HepG2 (cell line): ENCODE measurements around the gene ETFA. TPM values are rescaled to one million over a fixed set of nuclear protein-coding genes. Genes with fewer than 3 reads are reported as not detected.

Experiments used
- AGO2 ChIP-seq: fragments of 200-400 bp; formaldehyde crosslinking; optimal IDR thresholded peaks from 2 replicates; pipeline ENCODE3; 2017; ENCODE audit warnings: mild to moderate bottlenecking, low read depth, low read length, moderate library complexity
- ARNT2 ChIP-seq: sonication (generic); formaldehyde crosslinking; IDR thresholded peaks from 2 replicates; pipeline ENCODE4 v1.8.0; 2022; ENCODE audit warnings: mild to moderate bottlenecking, low read depth, missing genetic modification reagents, moderate library complexity
- ATAD3A ChIP-seq: sonication (generic); formaldehyde crosslinking; IDR thresholded peaks from 2 replicates; pipeline ENCODE4 v1.4.0; 2020; ENCODE audit warnings: missing genetic modification reagents
- ATF5 ChIP-seq: sonication (generic); formaldehyde crosslinking; IDR thresholded peaks from 2 replicates; pipeline ENCODE4 v1.4.0; 2020; ENCODE audit warnings: mild to moderate bottlenecking, low read depth, missing genetic modification reagents
- KLF6 ChIP-seq: IDR thresholded peaks from 2 replicates; pipeline ENCODE4 v1.8.0; 2016; ENCODE audit warnings: missing biosample characterization, missing genetic modification reagents
- RNF219 ChIP-seq: sonication (generic); formaldehyde crosslinking; IDR thresholded peaks from 2 replicates; pipeline ENCODE4 v1.5.0; 2020; ENCODE audit warnings: mild to moderate bottlenecking, missing genetic modification reagents
- SNAI1 ChIP-seq: sonication (generic); formaldehyde crosslinking; IDR thresholded peaks from 2 replicates; pipeline ENCODE4 v1.5.0; 2020; ENCODE audit warnings: mild to moderate bottlenecking, missing genetic modification reagents, borderline replicate concordance
- TRIM24 ChIP-seq: sonication (generic); formaldehyde crosslinking; IDR thresholded peaks from 2 replicates; pipeline ENCODE4 v1.8.0; 2022; ENCODE audit warnings: mild to moderate bottlenecking, missing genetic modification reagents
- ZBTB10 ChIP-seq: sonication (generic); formaldehyde crosslinking; IDR thresholded peaks from 2 replicates; pipeline ENCODE4 v1.4.0; 2020; ENCODE audit warnings: missing genetic modification reagents, borderline replicate concordance
- ZBTB26 ChIP-seq: IDR thresholded peaks from 2 replicates; pipeline ENCODE4 v1.6.1; 2016; ENCODE audit warnings: missing compliant biosample characterization, missing genetic modification reagents, borderline replicate concordance
- ZFP36 ChIP-seq: fragments of 150-350 bp; IDR thresholded peaks from 2 replicates; pipeline ENCODE4 v1.6.1; 2018; ENCODE audit warnings: borderline replicate concordance, low read length, low read depth; ENCODE audit not compliant: partially characterized antibody
- ZMYM2 ChIP-seq: sonication (generic); formaldehyde crosslinking; IDR thresholded peaks from 2 replicates; pipeline ENCODE4 v1.8.0; 2022; ENCODE audit warnings: mild to moderate bottlenecking, missing genetic modification reagents
- ZNF263 ChIP-seq: sonication (generic); formaldehyde crosslinking; IDR thresholded peaks from 2 replicates; pipeline ENCODE4 v1.4.0; 2020; ENCODE audit warnings: missing genetic modification reagents
- ZNF329 ChIP-seq: sonication (generic); formaldehyde crosslinking; IDR thresholded peaks from 2 replicates; pipeline ENCODE4 v1.9.0; 2021; ENCODE audit warnings: low read depth, mild to moderate bottlenecking, missing genetic modification reagents
- ZNF414 ChIP-seq: sonication (generic); formaldehyde crosslinking; IDR thresholded peaks from 2 replicates; pipeline ENCODE4 v1.5.0; 2020; ENCODE audit warnings: missing genetic modification reagents
- ZNF512 ChIP-seq: sonication (generic); formaldehyde crosslinking; IDR thresholded peaks from 2 replicates; pipeline ENCODE4 v1.4.0; 2020; ENCODE audit warnings: mild to moderate bottlenecking, missing genetic modification reagents
- ZSCAN22 ChIP-seq: sonication (generic); formaldehyde crosslinking; IDR thresholded peaks from 2 replicates; pipeline ENCODE4 v1.4.0; 2020; ENCODE audit warnings: mild to moderate bottlenecking, missing genetic modification reagents
- polyA plus RNA-seq, 8 experiments: library from polyadenylated mRNA; depleted of rRNA in 3 of 8; stranded (reverse) in 7 of 8; unstranded in 1 of 8; fragments of >200 nt; fragmentation: Illumina TruSeq in 4 of 8; extraction: Trizol in 4 of 8; gene quantifications; 2 replicates each; pipeline versions ENCODE4 v1.2.1 to v1.2.3, GENCODE V29; 2011 to 2016; ENCODE audit warnings: low read depth in 4 of 8, missing spikeins in 1 of 8, mixed read lengths in 1 of 8; ENCODE audit not compliant: insufficient read depth in 1 of 8
- total RNA-seq, 5 experiments: library from RNA; depleted of rRNA; stranded (reverse); fragments of >200 nt; fragmentation: Illumina TruSeq; extraction: Trizol; gene quantifications; 2 replicates each; pipeline ENCODE4 v1.2.3, GENCODE V29; 2016; ENCODE audit warnings: low read depth in 1 of 5

The ETFA gene
- total and polyA plus RNA-seq, 2 of the 13 experiments (the other 11 are each of a cell fraction or from before 2014, with no cell fraction given), result 291 to 396 TPM

GRCh38 chr15:76345880-76346668 lies 34.8 kb upstream of the ETFA start (continued):
- TF ChIP-seq AGO2, result peak; percentile 83
- no peak for TF ChIP-seq ZNF329
- no peak; the same call in 1 of the 2 replicates for TF ChIP-seq SNAI1 (CRISPR knock-in tag)
- 0 out of 2 replicates have a peak, but pooled peaks have one; percentile 52 for TF ChIP-seq ZMYM2
- no peak for TF ChIP-seq ATF5 (CRISPR knock-in tag)
- TF ChIP-seq TRIM24 (CRISPR knock-in tag), result no peak
- no peak for TF ChIP-seq ZFP36
- TF ChIP-seq KLF6 (CRISPR knock-in tag), result no peak
- no peak for TF ChIP-seq ZBTB26
- 0 out of 2 replicates have a peak, but pooled peaks have one; percentile 0 for TF ChIP-seq ZBTB10 (CRISPR knock-in tag)
- no peak for TF ChIP-seq ZNF414 (CRISPR knock-in tag)
- peak; percentile 12; the same call in 1 of the 2 replicates for TF ChIP-seq ARNT2 (CRISPR knock-in tag)
- TF ChIP-seq ZNF263 (CRISPR knock-in tag), result no peak
- no peak for TF ChIP-seq ZSCAN22 (CRISPR knock-in tag)
- TF ChIP-seq RNF219 (CRISPR knock-in tag), result no peak
- TF ChIP-seq ZNF512 (CRISPR knock-in tag), result no peak
- TF ChIP-seq ATAD3A (CRISPR knock-in tag), result no peak
